Measurements from ENCODE around the gene SELENOI. TPM values are rescaled to one million over a fixed set of nuclear protein-coding genes. Genes with fewer than 3 reads are reported as not detected.

Gene SELENOI
- total and polyA plus RNA-seq, 4 donors: 3.2 to 36.6 (median 17.0) TPM

Other genes starting within 250 kb of the SELENOI start
- gene GAREM2, start 173.1 kb upstream of the SELENOI start, total RNA-seq: 1 to 10 TPM; 1.2 to 2.8 TPM
- gene GAREM2, start 173.1 kb upstream of the SELENOI start, polyA plus RNA-seq: 1 to 10 TPM in 1 of 2 donors, under 1 TPM in 1; 0.37 to 1.5 TPM
- gene HADHA, start 101.5 kb upstream of the SELENOI start, total RNA-seq: 100 to 1,000 TPM; 111 to 117 TPM
- 10 to 100 TPM; 35.2 to 77.6 TPM for gene HADHA, start 101.5 kb upstream of the SELENOI start, polyA plus RNA-seq
- gene HADHB, start 101.2 kb upstream of the SELENOI start, total RNA-seq: 100 to 1,000 TPM; 100 to 140 TPM
- 10 to 100 TPM; 63.1 to 78.8 TPM for gene HADHB, start 101.2 kb upstream of the SELENOI start, polyA plus RNA-seq
- gene ADGRF3, start 646 bp downstream of the SELENOI start, total RNA-seq: under 1 TPM; 0.20 to 0.28 TPM
- gene ADGRF3, start 646 bp downstream of the SELENOI start, polyA plus RNA-seq: 1 to 10 TPM in 1 of 2 donors, under 1 TPM in 1; 0.10 to 3.9 TPM
- 10 to 100 TPM; 12.2 to 18.4 TPM for gene DRC1, start 55.8 kb downstream of the SELENOI start, total RNA-seq
- gene DRC1, start 55.8 kb downstream of the SELENOI start, polyA plus RNA-seq: 1 to 10 TPM; 2.5 to 5.4 TPM
- gene OTOF, start 132.0 kb downstream of the SELENOI start, total RNA-seq: under 1 TPM in 1 of 2 donors, not detected in 1; 0.09 TPM
- under 1 TPM; 0.03 to 0.08 TPM for gene OTOF, start 132.0 kb downstream of the SELENOI start, polyA plus RNA-seq

Data from lung (tissue), 4 donors.